ENCODE results near the gene LY6G6F. TPM values are rescaled to one million over a fixed set of nuclear protein-coding genes. Genes with fewer than 3 reads are reported as not detected.

LY6G6F gene
- total RNA-seq, 1 donor from 2014 or later: not detected

DNA sequence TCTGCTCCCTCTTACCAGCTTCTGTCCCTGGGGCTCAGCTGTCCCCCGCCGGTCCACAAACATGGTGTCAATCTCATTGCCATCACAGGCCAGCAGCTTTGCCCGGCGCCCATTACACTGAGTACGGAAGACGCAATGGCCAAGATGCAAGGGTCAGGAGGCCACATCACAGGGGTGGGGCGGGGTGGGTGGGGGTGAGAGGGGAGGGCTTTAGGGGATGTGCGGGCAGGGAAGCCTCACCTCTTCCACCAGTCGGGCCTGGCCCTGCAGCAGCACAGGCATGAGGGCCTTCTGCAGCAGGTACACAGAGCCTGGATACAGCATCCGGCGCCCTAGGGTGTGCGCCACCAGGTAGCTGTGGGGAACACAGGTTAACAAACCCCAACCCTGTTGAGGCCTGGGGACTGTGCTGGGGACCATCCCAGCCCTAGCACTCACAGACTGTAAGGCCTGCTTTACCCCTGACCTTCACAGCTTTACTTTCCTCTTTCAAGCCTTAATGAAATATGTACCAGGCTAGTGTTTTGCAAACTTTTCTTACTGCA is 15.0 kb upstream of the LY6G6F start:
- H3K27ac Mint-ChIP-seq (ENCODE audit: unreplicated experiment): no peak overlapping the region
- no peak overlapping the region for H3K4me3 Mint-ChIP-seq (ENCODE audit: unreplicated experiment)
- no peaks in the 10 kb centered on the region for H3K9me3 Mint-ChIP-seq (ENCODE audit: unreplicated experiment)
- H3K27me3 Mint-ChIP-seq (ENCODE audit: unreplicated experiment): no peaks in the 10 kb centered on the region
- DNase-seq (ENCODE audit: extremely low spot score, unreplicated experiment): no peak
- no peaks in the 10 kb centered on the region for H3K4me1 Mint-ChIP-seq (ENCODE audit: unreplicated experiment)
- peaks cover 29% of the 10 kb centered on the region for H3K36me3 Mint-ChIP-seq (ENCODE audit: unreplicated experiment)
- TF ChIP-seq, protein P1, sequence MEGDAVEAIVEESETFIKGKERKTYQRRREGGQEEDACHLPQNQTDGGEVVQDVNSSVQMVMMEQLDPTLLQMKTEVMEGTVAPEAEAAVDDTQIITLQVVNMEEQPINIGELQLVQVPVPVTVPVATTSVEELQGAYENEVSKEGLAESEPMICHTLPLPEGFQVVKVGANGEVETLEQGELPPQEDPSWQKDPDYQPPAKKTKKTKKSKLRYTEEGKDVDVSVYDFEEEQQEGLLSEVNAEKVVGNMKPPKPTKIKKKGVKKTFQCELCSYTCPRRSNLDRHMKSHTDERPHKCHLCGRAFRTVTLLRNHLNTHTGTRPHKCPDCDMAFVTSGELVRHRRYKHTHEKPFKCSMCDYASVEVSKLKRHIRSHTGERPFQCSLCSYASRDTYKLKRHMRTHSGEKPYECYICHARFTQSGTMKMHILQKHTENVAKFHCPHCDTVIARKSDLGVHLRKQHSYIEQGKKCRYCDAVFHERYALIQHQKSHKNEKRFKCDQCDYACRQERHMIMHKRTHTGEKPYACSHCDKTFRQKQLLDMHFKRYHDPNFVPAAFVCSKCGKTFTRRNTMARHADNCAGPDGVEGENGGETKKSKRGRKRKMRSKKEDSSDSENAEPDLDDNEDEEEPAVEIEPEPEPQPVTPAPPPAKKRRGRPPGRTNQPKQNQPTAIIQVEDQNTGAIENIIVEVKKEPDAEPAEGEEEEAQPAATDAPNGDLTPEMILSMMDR (IDR thresholded peaks at IDR 0.05): no peak

DNA sequence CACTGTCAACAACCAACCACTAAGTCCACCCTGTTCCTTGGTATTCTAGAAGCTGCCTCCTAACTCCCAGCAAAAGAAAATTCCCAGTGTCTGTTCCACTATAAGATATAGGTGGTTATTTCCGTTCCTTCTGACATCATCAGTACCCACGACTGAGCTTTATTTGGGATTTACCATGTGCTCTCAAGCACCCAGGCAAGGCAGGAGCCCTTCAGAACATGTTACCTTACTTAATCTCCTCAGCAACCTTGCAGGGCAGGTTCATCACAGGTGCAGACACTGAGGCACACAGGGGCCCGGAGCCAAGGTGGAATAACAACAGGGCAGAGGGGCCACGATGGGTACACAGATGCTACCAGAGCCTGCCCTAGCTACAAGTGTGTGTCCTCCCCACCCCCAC is 14.3 kb upstream of the LY6G6F start:
- Mint-ChIP-seq H3K36me3 (ENCODE audit: unreplicated experiment) (peaks cover 30% of the 10 kb centered on the region), H3K27me3 (ENCODE audit: unreplicated experiment) (no peaks in the 10 kb centered on the region), H3K4me3 (ENCODE audit: unreplicated experiment) (no peak overlapping the region), H3K27ac (ENCODE audit: unreplicated experiment) (no peak overlapping the region), H3K4me1 (ENCODE audit: unreplicated experiment) (no peaks in the 10 kb centered on the region), H3K9me3 (ENCODE audit: unreplicated experiment) (no peaks in the 10 kb centered on the region)
- DNase-seq (ENCODE audit: extremely low spot score, unreplicated experiment): no peak
- TF ChIP-seq, protein P1 (IDR thresholded peaks at IDR 0.05): no peak

GRCh38 chr6:31692886-31693285 is 13.8 kb upstream of the LY6G6F start:
- no peaks in the 10 kb centered on the region for H3K27me3 Mint-ChIP-seq (ENCODE audit: unreplicated experiment)
- H3K4me1 Mint-ChIP-seq (ENCODE audit: unreplicated experiment): no peaks in the 10 kb centered on the region
- H3K9me3 Mint-ChIP-seq (ENCODE audit: unreplicated experiment): no peaks in the 10 kb centered on the region
- no peak for DNase-seq (ENCODE audit: extremely low spot score, unreplicated experiment)
- no peak overlapping the region for H3K4me3 Mint-ChIP-seq (ENCODE audit: unreplicated experiment)
- TF ChIP-seq, protein P1 (IDR thresholded peaks at IDR 0.05): no peak
- H3K36me3 Mint-ChIP-seq (ENCODE audit: unreplicated experiment): peaks cover 28% of the 10 kb centered on the region
- H3K27ac Mint-ChIP-seq (ENCODE audit: unreplicated experiment): no peak overlapping the region

DNA sequence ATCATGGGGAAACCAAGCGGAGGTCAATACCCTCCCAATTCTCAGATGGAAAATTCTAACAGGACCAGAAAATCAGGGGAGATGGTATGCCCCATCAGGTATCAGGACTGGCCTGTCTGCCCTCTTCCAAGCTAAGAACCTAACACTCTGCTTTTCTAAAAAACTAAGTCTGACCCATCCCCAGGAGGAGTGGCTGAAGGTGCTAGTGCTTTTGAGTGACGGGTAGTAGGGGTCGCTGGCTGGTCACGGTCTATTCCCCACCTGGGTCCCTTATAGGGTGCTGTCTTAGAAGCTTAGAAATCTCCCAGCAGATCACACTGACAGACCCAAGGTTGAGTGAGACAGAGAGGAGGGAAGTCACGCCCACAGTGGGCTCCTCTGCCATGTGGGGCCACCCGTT is 13.1 kb upstream of the LY6G6F start:
- H3K27me3 Mint-ChIP-seq (ENCODE audit: unreplicated experiment): no peaks in the 10 kb centered on the region

GRCh38 chr6:31697555-31697954 is 9.1 kb upstream of the LY6G6F start:
- TF ChIP-seq, protein P1 (IDR thresholded peaks at IDR 0.05): no peak
- no peak overlapping the region for H3K4me3 Mint-ChIP-seq (ENCODE audit: unreplicated experiment)
- H3K9me3 Mint-ChIP-seq (ENCODE audit: unreplicated experiment): no peaks in the 10 kb centered on the region
- H3K27me3 Mint-ChIP-seq (ENCODE audit: unreplicated experiment): no peaks in the 10 kb centered on the region
- no peak for DNase-seq (ENCODE audit: extremely low spot score, unreplicated experiment)
- peaks cover 21% of the 10 kb centered on the region for H3K36me3 Mint-ChIP-seq (ENCODE audit: unreplicated experiment)
- H3K27ac Mint-ChIP-seq (ENCODE audit: unreplicated experiment): peak overlapping the region; percentile 32
- peaks cover 18% of the 10 kb centered on the region for H3K4me1 Mint-ChIP-seq (ENCODE audit: unreplicated experiment)

More for the DNA sequence above, 13.1 kb upstream of the LY6G6F start:
- TF ChIP-seq, protein P1 (IDR thresholded peaks at IDR 0.05): no peak
- Mint-ChIP-seq H3K9me3 (ENCODE audit: unreplicated experiment) (no peaks in the 10 kb centered on the region), H3K4me1 (ENCODE audit: unreplicated experiment) (no peaks in the 10 kb centered on the region), H3K36me3 (ENCODE audit: unreplicated experiment) (peaks cover 30% of the 10 kb centered on the region), H3K4me3 (ENCODE audit: unreplicated experiment) (no peak overlapping the region), H3K27ac (ENCODE audit: unreplicated experiment) (no peak overlapping the region)
- DNase-seq (ENCODE audit: extremely low spot score, unreplicated experiment): no peak
